ENCODE measurements around the gene STX8. TPM values are rescaled to one million over a fixed set of nuclear protein-coding genes. Genes with fewer than 3 reads are reported as not detected.

The STX8 gene
- total RNA-seq, 1 experiment from 2014 or later, result 50.3 TPM

- intact Hi-C loops (cut with micrococcal nuclease; ENCODE audit: unreplicated experiment), result no loop called here
- BruUV-seq (replicated peaks), result no TSS peak
- DNase-seq (ENCODE audit: low read depth, low spot score), result no peak
- H3K9me3 ChIP-seq (ENCODE audit: control insufficient read depth, insufficient read depth, low read depth, low read length), result no peaks in the 10 kb centered on the region
- in situ Hi-C loops (cut with HindIII; ENCODE audit: low pct_unique_long_range_greater_than_20kb, low sequenced_read_pairs), result no loop called here
- ATAC-seq, result no peak
- no peaks in the 10 kb centered on the region for H3K36me3 ChIP-seq (ENCODE audit: control insufficient read depth, insufficient read depth, low read length)
- no peak for TF ChIP-seq POLR2AphosphoS5 (IDR thresholded peaks at IDR 0.05; ENCODE audit: low read depth, low read length)
- no peak for TF ChIP-seq TCF7L2 (IDR thresholded peaks at IDR 0.05; ENCODE audit: low read depth, low read length)
- TF ChIP-seq CTCF (IDR thresholded peaks at IDR 0.05), result no peak
- TF ChIP-seq SIN3A (IDR thresholded peaks at IDR 0.05; ENCODE audit: borderline replicate concordance, insufficient read depth, low read depth, low read length), result no peak
- no peak for TF ChIP-seq REST (IDR thresholded peaks at IDR 0.05; ENCODE audit: insufficient read depth in 1 of 2, low read depth in 2 of 2, low read length in 1 of 2)
- H3K4me1 ChIP-seq (ENCODE audit: control insufficient read depth, insufficient read depth, low read length), result no peaks in the 10 kb centered on the region; the same call in 1 of the 2 replicates
- ChIA-PET POLR2A (no interaction called here), CTCF (interaction anchor here (0.6 kb wide), 1 partner anchor 380 kb away, joined by 3 read pairs; no protein-coding TSS in a partner anchor)
- no peak overlapping the region for H3K27ac ChIP-seq (ENCODE audit: low read length)
- H3K4me3 ChIP-seq (ENCODE audit: low read depth in 2 of 2, low read length in 2 of 2), result no peak overlapping the region
- no peaks in the 10 kb centered on the region for H3K27me3 ChIP-seq (ENCODE audit: control insufficient read depth, insufficient read depth, low read length)
Measured at GRCh38 chr17:9370467-9370866, 205.2 kb downstream of the STX8 start.

GRCh38 chr17:9368631-9369030 is 207.0 kb downstream of the STX8 start:
- no peaks in the 10 kb centered on the region for H3K9me3 ChIP-seq (ENCODE audit: control insufficient read depth, insufficient read depth, low read depth, low read length)
- no peak for DNase-seq (ENCODE audit: low read depth, low spot score)
- no peak for ATAC-seq
- no peaks in the 10 kb centered on the region for H3K36me3 ChIP-seq (ENCODE audit: control insufficient read depth, insufficient read depth, low read length)
- intact Hi-C loops (cut with micrococcal nuclease; ENCODE audit: unreplicated experiment), result no loop called here
- H3K27me3 ChIP-seq (ENCODE audit: control insufficient read depth, insufficient read depth, low read length), result no peaks in the 10 kb centered on the region
- H3K4me1 ChIP-seq (ENCODE audit: control insufficient read depth, insufficient read depth, low read length), result no peaks in the 10 kb centered on the region; the same call in 1 of the 2 replicates
- no peak overlapping the region for H3K4me3 ChIP-seq (ENCODE audit: low read depth in 2 of 2, low read length in 2 of 2)
- ChIA-PET POLR2A (interaction anchor here (0.6 kb wide), 1 partner anchor 95 kb away, joined by 4 read pairs; no protein-coding TSS in a partner anchor), CTCF (interaction anchor here (0.7 kb wide), 1 partner anchor 45 kb away, joined by 5 read pairs; no protein-coding TSS in a partner anchor)
- H3K27ac ChIP-seq (ENCODE audit: low read length), result no peak overlapping the region
- BruUV-seq (replicated peaks), result no TSS peak
- TF ChIP-seq CTCF (IDR thresholded peaks at IDR 0.05) (no peak), REST (IDR thresholded peaks at IDR 0.05; ENCODE audit: insufficient read depth in 1 of 2, low read depth in 2 of 2, low read length in 1 of 2) (no peak), SIN3A (IDR thresholded peaks at IDR 0.05; ENCODE audit: borderline replicate concordance, insufficient read depth, low read depth, low read length) (no peak), POLR2AphosphoS5 (IDR thresholded peaks at IDR 0.05; ENCODE audit: low read depth, low read length) (no peak), TCF7L2 (IDR thresholded peaks at IDR 0.05; ENCODE audit: low read depth, low read length) (no peak)
- in situ Hi-C loops (cut with HindIII; ENCODE audit: low pct_unique_long_range_greater_than_20kb, low sequenced_read_pairs), result no loop called here
